ENCODE measurements around the gene FMNL3.

GRCh38 chr12:49706351-49707127, 666 bp downstream of the FMNL3 start:
- TF ChIP-seq CTCF (IDR thresholded peaks at IDR 0.05), result no peak
- TF ChIP-seq POLR2A (IDR thresholded peaks at IDR 0.05; ENCODE audit: low read depth), result no peak
- no peak for TF ChIP-seq EP300 (IDR thresholded peaks at IDR 0.05)
- TF ChIP-seq POLR2AphosphoS5 (IDR thresholded peaks at IDR 0.05), result no peak

Data from esophagus muscularis mucosa (tissue), 4 donors.